Transverse colon (tissue), 4 donors: ENCODE measurements around the gene DCAF6. TPM values are rescaled to one million over a fixed set of nuclear protein-coding genes. Genes with fewer than 3 reads are reported as not detected.

ENCODE experiments used
- DNase-seq: peaks from one replicate; pipeline ENCODE4 v3.0.0-alpha.2; 2019
- H3K27ac ChIP-seq, 4 donors: fragments of 200-600 bp; sonication (generic); 2 replicates each; pipeline ENCODE4 v1.5.1; 2016 to 2018; ENCODE audit warnings: inconsistent platforms in 4 of 4
- H3K27me3 ChIP-seq: fragments of 200-600 bp; sonication (generic); 2 replicates; pipeline ENCODE4 v1.5.1; 2017; ENCODE audit warnings: inconsistent platforms
- H3K36me3 ChIP-seq, 4 donors: fragments of 200-600 bp; sonication (generic); 2 replicates each; pipeline ENCODE4 v1.5.1; 2017 to 2019; ENCODE audit warnings: inconsistent platforms in 4 of 4
- H3K4me1 ChIP-seq, 4 donors: fragments of 200-600 bp; sonication (generic); 2 replicates each; pipeline ENCODE4 v1.5.1; 2017 to 2020; ENCODE audit warnings: inconsistent platforms in 4 of 4
- H3K4me3 ChIP-seq, 4 donors: fragments of 200-600 bp; sonication (generic); 1 replicate in 1 of 4; 2 replicates in 3 of 4; pipeline versions ENCODE4 v1.5.1 to v1.6.1; 2017 to 2019; ENCODE audit warnings: inconsistent platforms in 4 of 4
- H3K9me3 ChIP-seq, 2 donors: fragments of 200-600 bp; sonication (generic); 2 replicates each; pipeline ENCODE4 v1.5.1; 2017 to 2019; ENCODE audit warnings: inconsistent platforms in 2 of 2
- EP300 ChIP-seq: sonication (generic); formaldehyde crosslinking; IDR thresholded peaks from one replicate; pipeline ENCODE4 v1.6.1; 2017; ENCODE audit warnings: antibody characterized with exemption, low read depth
- POLR2A ChIP-seq: fragments of 450-650 bp; IDR thresholded peaks from one replicate; pipeline ENCODE4 v1.6.1; 2016; ENCODE audit warnings: antibody characterized with exemption, mild to moderate bottlenecking, moderate library complexity
- POLR2AphosphoS5 ChIP-seq, 3 donors: sonication (generic); formaldehyde crosslinking; IDR thresholded peaks; one replicate each; pipeline ENCODE4 v1.6.1; 2016; ENCODE audit warnings: antibody characterized with exemption in 3 of 3
- WGBS, 2 donors: methylation state at CpG; one replicate each; pipeline ENCODE4 v1.1.5; 2018; ENCODE audit warnings: low coverage in 1 of 2; 5-methylcytosine and 5-hydroxymethylcytosine counted together
- in situ Hi-C, 4 donors: fragments of 200-750 bp; cut with MboI; loops; one replicate each; pipeline versions ENCODE4 v1.15.0 to v1.15.1; 2017; ENCODE audit warnings: low sequenced_read_pairs in 3 of 4, low pct_ligation_motif_present in 1 of 4, low pct_unique_long_range_greater_than_20kb in 1 of 4
- intact Hi-C: fragments of 100-400 bp; cut with DNase I; formaldehyde crosslinking; loops from one replicate; pipeline ENCODE4 v1.15.1; 2023; ENCODE audit warnings: low total_unique reads
- total RNA-seq, 4 donors: library from RNA; depleted of rRNA; stranded (reverse); fragments of >200 nt; gene quantifications; one replicate each; pipeline ENCODE4 v1.1.0, GENCODE V29; 2016
- TF ChIP-seq, protein P1 (sequence below), 5 experiments: fragments of 200-600 bp in 3 of 5; fragments of 450-650 bp in 2 of 5; sonication (generic) in 3 of 5; IDR thresholded peaks; 1 replicate in 2 of 5; 2 replicates in 3 of 5; pipeline ENCODE4 v1.5.1; 2016 to 2017; ENCODE audit warnings: antibody characterized with exemption in 5 of 5, inconsistent platforms in 3 of 5, mild to moderate bottlenecking in 2 of 5, moderate library complexity in 1 of 5

DCAF6 gene
- total RNA-seq, 4 donors from 2014 or later, result 59.5 to 173 (median 93.4) TPM

DNA sequence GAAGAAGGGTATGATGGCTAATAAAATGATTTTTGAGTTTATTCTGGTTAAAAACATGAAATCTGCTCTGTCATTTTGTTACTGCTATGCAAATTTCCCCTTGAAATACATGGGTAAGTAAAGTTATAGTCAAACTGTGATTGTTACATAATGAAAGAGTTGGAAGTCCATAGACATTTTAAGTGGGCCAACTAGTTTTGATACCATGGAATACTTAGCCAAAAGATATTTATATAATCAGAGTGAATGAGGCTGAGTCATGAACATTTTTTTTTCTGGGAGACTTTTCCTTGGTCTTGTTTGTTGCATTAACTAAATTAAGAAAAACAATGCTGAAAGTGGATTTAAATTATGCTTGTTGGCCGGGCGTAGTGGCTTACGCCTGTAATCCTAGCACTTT, 58.6 kb downstream of the DCAF6 start:
- in situ Hi-C loops (no loop called here), intact Hi-C loops (no loop called here)
- H3K4me1 ChIP-seq, result no peaks in the 10 kb centered on the region
- no peaks in the 10 kb centered on the region for H3K9me3 ChIP-seq
- no peak for DNase-seq
- WGBS, 2 donors, result 80 to 87% methylated on average over 1 to 3 of the region's 3 CpGs
- TF ChIP-seq, protein P1, sequence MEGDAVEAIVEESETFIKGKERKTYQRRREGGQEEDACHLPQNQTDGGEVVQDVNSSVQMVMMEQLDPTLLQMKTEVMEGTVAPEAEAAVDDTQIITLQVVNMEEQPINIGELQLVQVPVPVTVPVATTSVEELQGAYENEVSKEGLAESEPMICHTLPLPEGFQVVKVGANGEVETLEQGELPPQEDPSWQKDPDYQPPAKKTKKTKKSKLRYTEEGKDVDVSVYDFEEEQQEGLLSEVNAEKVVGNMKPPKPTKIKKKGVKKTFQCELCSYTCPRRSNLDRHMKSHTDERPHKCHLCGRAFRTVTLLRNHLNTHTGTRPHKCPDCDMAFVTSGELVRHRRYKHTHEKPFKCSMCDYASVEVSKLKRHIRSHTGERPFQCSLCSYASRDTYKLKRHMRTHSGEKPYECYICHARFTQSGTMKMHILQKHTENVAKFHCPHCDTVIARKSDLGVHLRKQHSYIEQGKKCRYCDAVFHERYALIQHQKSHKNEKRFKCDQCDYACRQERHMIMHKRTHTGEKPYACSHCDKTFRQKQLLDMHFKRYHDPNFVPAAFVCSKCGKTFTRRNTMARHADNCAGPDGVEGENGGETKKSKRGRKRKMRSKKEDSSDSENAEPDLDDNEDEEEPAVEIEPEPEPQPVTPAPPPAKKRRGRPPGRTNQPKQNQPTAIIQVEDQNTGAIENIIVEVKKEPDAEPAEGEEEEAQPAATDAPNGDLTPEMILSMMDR (IDR thresholded peaks at IDR 0.05), result no peak
- TF ChIP-seq POLR2AphosphoS5 (IDR thresholded peaks at IDR 0.05) (no peak), EP300 (no peak), POLR2A (no peak)
- no peak overlapping the region for H3K4me3 ChIP-seq
- no peak overlapping the region for H3K27ac ChIP-seq
- peaks cover 0 to 34% (median 14%) of the 10 kb centered on the region in 4 donors for H3K36me3 ChIP-seq
- no peaks in the 10 kb centered on the region for H3K27me3 ChIP-seq

DNA sequence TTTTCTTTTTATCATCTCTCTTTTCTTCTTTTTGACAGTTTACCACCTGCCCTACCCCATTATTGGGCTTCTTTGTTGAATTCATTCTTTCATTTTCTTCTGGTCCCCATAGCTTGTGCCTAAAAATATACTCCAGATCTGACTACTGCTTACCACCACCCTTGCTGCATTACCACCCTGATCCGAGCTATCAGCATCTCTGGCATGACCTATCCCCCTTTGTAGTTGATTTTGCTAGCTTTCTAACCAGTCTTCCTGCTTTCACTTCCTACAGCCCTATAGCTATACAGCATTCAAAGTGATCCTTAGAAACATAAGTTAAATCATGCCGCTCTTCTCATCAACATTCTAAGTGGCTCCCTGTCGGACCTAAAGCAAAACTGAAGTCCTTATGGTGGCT, 59.8 kb downstream of the DCAF6 start:
- Histone ChIP-seq H3K36me3 (peaks cover 0 to 32% (median 13%) of the 10 kb centered on the region in 4 donors), H3K9me3 (no peaks in the 10 kb centered on the region), H3K4me1 (no peaks in the 10 kb centered on the region), H3K27me3 (no peaks in the 10 kb centered on the region), H3K4me3 (no peak overlapping the region), H3K27ac (no peak overlapping the region)
- TF ChIP-seq EP300 (no peak), POLR2AphosphoS5 (IDR thresholded peaks at IDR 0.05) (no peak), POLR2A (no peak)
- TF ChIP-seq, protein P1 (IDR thresholded peaks at IDR 0.05), result no peak
- DNase-seq, result no peak
- in situ Hi-C loops, result no loop called here
- intact Hi-C loops, result no loop called here
- WGBS, 2 donors, result 89 to 94% methylated on average over 3 of the region's 3 CpGs

GRCh38 chr1:167997037-167997575, 60.6 kb downstream of the DCAF6 start:
- H3K27me3 ChIP-seq, result no peaks in the 10 kb centered on the region
- H3K9me3 ChIP-seq, result no peaks in the 10 kb centered on the region
- H3K27ac ChIP-seq, result no peak overlapping the region
- DNase-seq, result no peak
- H3K4me1 ChIP-seq, result no peaks in the 10 kb centered on the region
- WGBS, 2 donors, result 83 to 87% methylated on average over 3 of the region's 3 CpGs
- peaks cover 0 to 26% (median 13%) of the 10 kb centered on the region in 4 donors for H3K36me3 ChIP-seq
- intact Hi-C loops (no loop called here), in situ Hi-C loops (no loop called here)
- no peak overlapping the region for H3K4me3 ChIP-seq
- TF ChIP-seq, protein P1 (IDR thresholded peaks at IDR 0.05), result no peak
- TF ChIP-seq EP300 (no peak), POLR2A (no peak), POLR2AphosphoS5 (IDR thresholded peaks at IDR 0.05) (no peak)

DNA sequence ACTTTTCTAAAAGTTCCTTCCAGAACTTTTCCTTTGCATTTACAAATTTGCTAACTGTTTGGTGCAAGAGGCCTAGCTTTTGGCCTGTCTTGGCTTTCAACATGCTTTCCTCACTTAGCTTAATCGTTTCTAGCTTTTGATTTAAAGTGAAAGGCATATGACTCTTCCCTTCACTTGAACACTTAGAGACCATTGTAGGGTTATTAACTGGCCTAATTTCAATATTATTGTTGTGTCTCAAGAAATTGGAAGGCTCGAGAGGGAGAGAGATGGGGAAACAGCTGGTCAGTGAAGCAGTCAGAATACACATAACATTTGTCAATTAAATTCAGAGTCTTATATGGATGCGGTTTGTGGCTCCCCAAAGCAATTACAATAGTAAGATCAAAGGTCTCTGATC, 63.4 kb downstream of the DCAF6 start:
- intact Hi-C loops, result no loop called here
- no peaks in the 10 kb centered on the region for H3K27me3 ChIP-seq
- WGBS, 2 donors, result 65 to 74% methylated on average over 3 of the region's 3 CpGs

More for the DNA sequence above, 63.4 kb downstream of the DCAF6 start:
- no peak overlapping the region for H3K27ac ChIP-seq
- no peak overlapping the region for H3K4me3 ChIP-seq
- TF ChIP-seq, protein P1 (IDR thresholded peaks at IDR 0.05), result no peak
- no peak for TF ChIP-seq POLR2AphosphoS5 (IDR thresholded peaks at IDR 0.05)
- TF ChIP-seq EP300, result no peak
- no peak for TF ChIP-seq POLR2A
- in situ Hi-C loops, result no loop called here
- no peak for DNase-seq
- H3K4me1 ChIP-seq, result no peaks in the 10 kb centered on the region
- no peaks in the 10 kb centered on the region for H3K9me3 ChIP-seq
- peaks cover 0 to 16% (median 1%) of the 10 kb centered on the region in 4 donors for H3K36me3 ChIP-seq
